RWPE1 (cell line): ENCODE measurements around the gene ZKSCAN5.
A peak's percentile ranks its signal among the peaks of the same experiment; 100 is the strongest.
"Not testable (repeated sequence)": the region's sequence is repeated elsewhere in the genome, so short reads cannot be mapped to it uniquely, and the experiment has no call there.

Experiments used
- CTCF ChIA-PET: fragments of 350-600 bp; sonication (Branson Sonifier 250); formaldehyde crosslinking; extraction: SDS; loops from one replicate; lab custom pipeline; 2021; lab: Yijun Ruan, JAX
- POLR2A ChIA-PET: fragments of 400-600 bp; formaldehyde crosslinking; extraction: SDS; loops from one replicate; lab custom pipeline; 2020; ENCODE audit warnings: antibody characterized with exemption; ENCODE audit not compliant: low non-redundant PET; lab: Yijun Ruan, JAX
- DNase-seq: peaks from one replicate; pipeline ENCODE4 v3.0.0; 2012; ENCODE audit warnings: low spot score
- H3K27ac ChIP-seq: fragments of 450-650 bp; 2 replicates; pipeline ENCODE4 v1.5.1; 2017
- CTCF ChIP-seq: fragments of 450-650 bp; conservative IDR thresholded peaks from 2 replicates; pipeline ENCODE4 v1.5.1; 2017; ENCODE audit warnings: low read depth, mild to moderate bottlenecking

Gene ZKSCAN5

DNA sequence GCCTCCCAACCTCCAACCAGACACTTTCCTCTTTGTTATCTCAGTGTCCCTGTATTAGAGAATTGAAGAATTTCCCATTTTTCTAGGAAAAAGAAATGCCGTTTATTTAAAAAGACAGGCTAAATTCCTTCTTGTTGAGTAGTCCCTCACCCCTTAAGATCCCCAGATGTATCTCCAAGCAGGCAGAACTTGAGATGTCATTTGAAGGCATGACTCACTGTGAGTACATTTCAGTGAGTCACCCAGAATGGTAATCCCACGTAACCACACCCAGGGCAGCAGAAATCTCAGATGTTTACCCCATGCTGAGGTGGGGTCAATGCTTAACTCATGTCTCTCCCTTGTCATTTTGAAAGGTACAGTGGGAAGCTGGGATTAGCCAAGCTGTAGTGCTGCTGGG, 58.4 kb downstream of the ZKSCAN5 start:
- DNase-seq = peak; percentile 98
- no peak for TF ChIP-seq CTCF
- ChIA-PET CTCF (no interaction called here), POLR2A (no interaction called here)
- peak overlapping the region; percentile 92 for H3K27ac ChIP-seq

- ChIA-PET CTCF (no interaction called here), POLR2A (interaction anchor here (0.8 kb wide), 1 partner anchor 9 kb away, joined by 3 read pairs; no protein-coding TSS in a partner anchor)
- no peak for TF ChIP-seq CTCF
- DNase-seq = peak; percentile 48
- H3K27ac ChIP-seq = peak overlapping the region; percentile 92
Measured at GRCh38 chr7:99563650-99564049, 59.2 kb downstream of the ZKSCAN5 start.

DNA sequence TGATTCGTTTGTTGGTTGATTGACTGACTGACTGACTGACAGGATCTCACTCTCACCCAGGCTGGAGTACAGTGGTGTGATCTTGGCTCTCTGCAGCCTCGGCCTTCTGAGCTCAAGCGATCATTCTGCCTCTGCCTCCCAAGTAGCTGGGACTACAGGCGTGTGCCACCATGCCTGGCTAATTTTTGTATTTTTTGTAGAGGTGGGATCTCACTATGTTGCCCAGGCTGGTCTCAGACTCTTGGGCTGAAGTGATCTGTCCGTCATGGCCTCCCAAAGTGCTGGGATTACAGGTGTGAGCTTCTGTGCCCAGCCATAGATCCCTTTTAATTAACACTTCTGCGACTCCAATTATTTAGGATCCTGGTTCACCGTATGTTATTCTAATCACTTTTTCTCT, 64.3 kb downstream of the ZKSCAN5 start:
- H3K27ac ChIP-seq, POLR2A ChIA-PET, DNase-seq, CTCF ChIA-PET: not testable (repeated sequence)

- H3K27ac ChIP-seq = no peak overlapping the region
- DNase-seq = no peak
- TF ChIP-seq CTCF = no peak
- CTCF ChIA-PET = no interaction called here
- POLR2A ChIA-PET = interaction anchor here (0.6 kb wide), 2 partner anchors 18 to 66 kb away, joined by 4 to 9 read pairs; no protein-coding TSS in a partner anchor
Measured at GRCh38 chr7:99571768-99572167, 67.3 kb downstream of the ZKSCAN5 start.

DNA sequence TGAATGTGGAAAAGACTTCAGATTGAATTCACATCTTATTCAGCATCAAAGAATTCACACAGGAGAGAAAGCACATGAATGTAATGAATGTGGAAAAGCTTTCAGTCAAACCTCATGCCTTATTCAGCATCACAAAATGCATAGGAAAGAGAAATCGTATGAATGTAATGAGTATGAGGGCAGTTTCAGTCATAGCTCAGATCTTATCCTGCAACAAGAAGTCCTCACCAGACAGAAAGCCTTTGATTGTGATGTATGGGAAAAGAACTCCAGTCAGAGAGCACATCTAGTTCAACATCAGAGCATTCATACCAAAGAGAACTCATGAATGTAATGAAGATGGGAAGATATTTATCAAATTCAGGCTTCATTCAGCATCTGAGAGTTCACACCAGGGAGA, 68.8 kb downstream of the ZKSCAN5 start:
- POLR2A ChIA-PET = interaction anchor here (1.1 kb wide), 1 partner anchor 9 kb away, joined by 3 read pairs; no protein-coding TSS in a partner anchor
- TF ChIP-seq CTCF = no peak
- no peak overlapping the region for H3K27ac ChIP-seq
- CTCF ChIA-PET = interaction anchor here (0.6 to 0.7 kb wide), 2 partner anchors 34 to 57 kb away, joined by 3 read pairs; no protein-coding TSS in a partner anchor
- DNase-seq = no peak

DNA sequence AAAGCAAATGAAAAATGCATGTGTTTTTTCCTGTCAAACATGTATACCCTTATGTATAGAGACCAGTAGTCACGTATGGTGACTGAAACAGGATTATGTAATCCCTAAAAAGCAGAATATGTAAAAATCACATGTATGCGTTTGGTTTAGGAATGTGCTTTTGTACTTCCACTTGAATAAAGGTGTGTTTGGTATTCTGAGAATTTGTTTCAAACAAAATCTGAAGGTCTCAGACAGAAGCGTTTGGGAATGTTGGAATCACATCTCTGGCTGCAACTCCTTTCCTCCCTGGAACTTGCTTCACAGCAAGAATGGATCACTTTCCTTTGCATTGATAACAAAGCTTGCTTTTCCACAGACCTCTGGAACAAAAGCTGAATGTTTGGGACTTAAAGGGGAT, 71.8 kb downstream of the ZKSCAN5 start:
- TF ChIP-seq CTCF = no peak
- ChIA-PET POLR2A (no interaction called here), CTCF (no interaction called here)
- H3K27ac ChIP-seq = no peak overlapping the region
- DNase-seq = no peak

- no peak for TF ChIP-seq CTCF
- CTCF ChIA-PET = no interaction called here
- H3K27ac ChIP-seq = no peak overlapping the region
- DNase-seq = no peak
- POLR2A ChIA-PET = no interaction called here
Measured at GRCh38 chr7:99579281-99579955, 75.0 kb downstream of the ZKSCAN5 start.
